Measurements from ENCODE around the gene SLC24A4.

The SLC24A4 gene

GRCh38 chr14:92334050-92334449 lies 11.1 kb downstream of the SLC24A4 start:
- Histone ChIP-seq H3K9me3 (ENCODE audit: insufficient read depth, low read depth, low read length) (no peaks in the 10 kb centered on the region), H3F3A (ENCODE audit: low read depth) (no peaks in the 10 kb centered on the region), H3K27me3 (ENCODE audit: insufficient read depth, low read length, poor library complexity, severe bottlenecking) (no peaks in the 10 kb centered on the region), H2AFZ (ENCODE audit: low read length) (no peak overlapping the region), H3K9ac (ENCODE audit: low read depth, low read length, poor library complexity, severe bottlenecking) (no peak overlapping the region), H3K36me3 (ENCODE audit: insufficient read depth, low read length) (no peaks in the 10 kb centered on the region), H3K4me1 (ENCODE audit: insufficient read depth, low read length, poor library complexity, severe bottlenecking) (no peaks in the 10 kb centered on the region), H4K20me1 (ENCODE audit: insufficient read depth, low read length, poor library complexity, severe bottlenecking) (no peaks in the 10 kb centered on the region), H3K4me3 (ENCODE audit: low read length, poor library complexity, severe bottlenecking) (no peak overlapping the region), H3K79me2 (ENCODE audit: insufficient read depth, low read length) (no peaks in the 10 kb centered on the region), H3K4me2 (ENCODE audit: low read depth, low read length, poor library complexity, severe bottlenecking) (no peak overlapping the region), H3K9me2 (replicated peaks; ENCODE audit: low read depth, low read length) (no peaks in the 10 kb centered on the region)
- TF ChIP-seq EZH2phosphoT487 (IDR thresholded peaks at IDR 0.05; ENCODE audit: borderline replicate concordance) = no peak
- TF ChIP-seq CTCF (conservative IDR thresholded peaks at IDR 0.05; ENCODE audit: low read length) = no peak

- Histone ChIP-seq H3K9ac (ENCODE audit: low read depth, low read length, poor library complexity, severe bottlenecking) (no peak overlapping the region), H3K4me3 (ENCODE audit: low read length, poor library complexity, severe bottlenecking) (no peak overlapping the region), H3K4me1 (ENCODE audit: insufficient read depth, low read length, poor library complexity, severe bottlenecking) (no peaks in the 10 kb centered on the region), H2AFZ (ENCODE audit: low read length) (no peak overlapping the region), H3K9me3 (ENCODE audit: insufficient read depth, low read depth, low read length) (no peaks in the 10 kb centered on the region), H3F3A (ENCODE audit: low read depth) (no peaks in the 10 kb centered on the region), H3K27me3 (ENCODE audit: insufficient read depth, low read length, poor library complexity, severe bottlenecking) (no peaks in the 10 kb centered on the region), H3K36me3 (ENCODE audit: insufficient read depth, low read length) (no peaks in the 10 kb centered on the region), H4K20me1 (ENCODE audit: insufficient read depth, low read length, poor library complexity, severe bottlenecking) (no peaks in the 10 kb centered on the region), H3K4me2 (ENCODE audit: low read depth, low read length, poor library complexity, severe bottlenecking) (no peak overlapping the region), H3K79me2 (ENCODE audit: insufficient read depth, low read length) (no peaks in the 10 kb centered on the region), H3K9me2 (replicated peaks; ENCODE audit: low read depth, low read length) (no peaks in the 10 kb centered on the region)
- TF ChIP-seq CTCF (conservative IDR thresholded peaks at IDR 0.05; ENCODE audit: low read length) = no peak
- no peak for TF ChIP-seq EZH2phosphoT487 (IDR thresholded peaks at IDR 0.05; ENCODE audit: borderline replicate concordance)
These were observed 13.4 kb downstream of the SLC24A4 start for GRCh38 chr14:92336363-92336762.

- H3K4me3 ChIP-seq (ENCODE audit: low read length, poor library complexity, severe bottlenecking) = no peak overlapping the region
- H3F3A ChIP-seq (ENCODE audit: low read depth) = no peaks in the 10 kb centered on the region
- H3K4me1 ChIP-seq (ENCODE audit: insufficient read depth, low read length, poor library complexity, severe bottlenecking) = no peaks in the 10 kb centered on the region
- H3K4me2 ChIP-seq (ENCODE audit: low read depth, low read length, poor library complexity, severe bottlenecking) = no peak overlapping the region
- H3K9ac ChIP-seq (ENCODE audit: low read depth, low read length, poor library complexity, severe bottlenecking) = no peak overlapping the region
- H4K20me1 ChIP-seq (ENCODE audit: insufficient read depth, low read length, poor library complexity, severe bottlenecking) = no peaks in the 10 kb centered on the region
- H3K27me3 ChIP-seq (ENCODE audit: insufficient read depth, low read length, poor library complexity, severe bottlenecking) = no peaks in the 10 kb centered on the region
- no peak overlapping the region for H2AFZ ChIP-seq (ENCODE audit: low read length)
- H3K79me2 ChIP-seq (ENCODE audit: insufficient read depth, low read length) = no peaks in the 10 kb centered on the region
- no peaks in the 10 kb centered on the region for H3K9me3 ChIP-seq (ENCODE audit: insufficient read depth, low read depth, low read length)
- no peaks in the 10 kb centered on the region for H3K9me2 ChIP-seq (replicated peaks; ENCODE audit: low read depth, low read length)
- H3K36me3 ChIP-seq (ENCODE audit: insufficient read depth, low read length) = no peaks in the 10 kb centered on the region
- no peak for TF ChIP-seq EZH2phosphoT487 (IDR thresholded peaks at IDR 0.05; ENCODE audit: borderline replicate concordance)
- TF ChIP-seq CTCF (conservative IDR thresholded peaks at IDR 0.05; ENCODE audit: low read length) = no peak
These were observed 16.5 kb downstream of the SLC24A4 start for GRCh38 chr14:92339426-92339825.
